Measurements from ENCODE around the gene LDHAL6B. TPM values are rescaled to one million over a fixed set of nuclear protein-coding genes. Genes with fewer than 3 reads are reported as not detected.
"Not testable (repeated sequence)": the region's sequence is repeated elsewhere in the genome, so short reads cannot be mapped to it uniquely, and the experiment has no call there.

The LDHAL6B gene
- polyA plus RNA-seq: under 1 TPM in 1 of 3 donors, not detected in 2; 0.03 TPM

DNA sequence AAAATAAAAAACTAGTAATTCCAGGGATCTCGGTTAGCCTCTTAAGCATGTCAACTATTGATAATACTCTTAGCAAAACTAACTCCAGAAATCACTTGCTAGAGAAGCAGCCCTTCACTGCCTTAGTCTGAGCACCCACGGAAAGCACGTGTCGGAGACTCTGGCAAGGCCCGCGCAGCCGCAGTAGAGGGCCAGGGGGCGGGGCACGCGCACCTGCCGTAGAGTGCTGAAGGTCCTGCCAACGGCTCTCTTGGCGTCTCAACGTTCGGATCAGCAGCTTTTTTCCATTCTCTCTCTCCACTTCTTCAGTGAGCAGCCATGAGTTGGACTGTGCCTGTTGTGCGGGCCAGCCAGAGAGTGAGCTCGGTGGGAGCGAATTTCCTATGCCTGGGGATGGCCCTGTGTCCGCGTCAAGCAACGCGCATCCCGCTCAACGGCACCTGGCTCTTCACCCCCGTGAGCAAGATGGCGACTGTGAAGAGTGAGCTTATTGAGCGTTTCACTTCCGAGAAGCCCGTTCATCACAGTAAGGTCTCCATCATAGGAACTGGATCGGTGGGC lies at the start of gene LDHAL6B:
Gene LDHAL6B (plus strand): TSS at position 221 of the 561 bp plus-strand sequence. CDS start 98 bp downstream, at position 319.
- 93 to 95% (median 95%) methylated on average over 30 of the region's 30 CpGs for WGBS, 3 donors
- H3K27ac ChIP-seq (ENCODE audit: low read depth, low read length): no peak within 1 kb of the TSS

DNA sequence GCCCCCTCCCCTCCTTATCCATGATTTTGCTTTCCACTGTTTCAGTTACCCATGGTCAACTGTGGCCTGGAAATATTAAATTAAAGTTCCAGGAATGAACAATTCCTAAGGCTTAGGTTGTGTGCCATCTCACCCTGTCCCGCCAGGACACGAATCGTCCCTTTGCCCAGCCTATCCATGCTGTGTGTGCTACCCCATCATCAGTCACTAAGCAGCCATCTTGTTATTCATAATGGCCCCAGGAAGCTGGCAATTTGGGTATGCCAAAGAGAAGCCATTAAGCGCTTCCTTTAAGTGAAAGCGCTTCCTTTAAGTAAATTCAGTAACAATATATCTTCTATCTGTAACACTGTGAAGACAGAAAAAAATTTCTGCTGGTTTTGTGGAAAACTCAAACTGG lies 49.2 kb upstream of the LDHAL6B start:
- 96 to 99% (median 97%) methylated on average over 5 of the region's 5 CpGs for WGBS, 3 donors

DNA sequence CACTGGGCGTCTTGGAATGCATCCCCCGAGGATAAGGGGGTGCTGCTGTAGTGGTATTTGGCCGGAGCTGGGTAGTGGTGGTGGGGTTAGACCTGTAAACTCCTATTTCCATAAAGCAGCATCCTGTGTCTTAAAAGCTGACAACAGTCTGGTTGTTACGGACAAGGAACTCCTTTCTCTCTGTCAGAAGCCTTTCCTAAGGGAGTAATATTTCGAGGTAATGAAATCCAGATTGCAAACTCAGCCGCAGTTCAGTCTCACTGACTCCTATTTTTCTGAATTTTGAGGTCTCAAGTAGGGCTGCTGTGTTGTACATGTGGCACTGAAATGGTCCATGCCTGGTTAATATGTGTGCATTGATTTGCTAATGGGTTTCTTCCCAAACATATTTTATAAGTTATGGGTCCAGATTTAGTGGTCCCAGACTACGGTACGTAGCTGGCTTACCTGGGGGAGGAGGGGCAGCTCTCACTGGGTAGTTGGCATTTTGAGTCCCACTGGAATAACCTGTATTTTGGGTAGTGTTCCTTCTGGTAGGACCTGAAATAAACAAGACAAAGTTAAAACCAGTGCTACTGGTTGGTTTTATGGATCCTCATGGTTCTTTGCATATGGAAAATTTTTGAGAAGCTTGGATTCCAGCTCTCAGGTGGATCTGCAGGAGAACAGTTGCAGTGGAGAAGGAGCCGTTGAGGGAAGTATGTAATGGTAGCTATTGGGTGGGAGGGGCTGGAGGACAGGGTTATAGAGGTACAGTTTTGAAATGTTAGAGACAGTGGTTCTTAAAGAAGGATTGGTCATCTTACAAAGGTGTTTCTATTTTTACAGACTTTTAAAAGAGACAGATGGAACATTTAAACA lies 48.6 kb upstream of the LDHAL6B start:
- H3K27ac ChIP-seq (ENCODE audit: low read depth, low read length): no peak overlapping the region
- WGBS, 3 donors: 75 to 90% (median 86%) methylated on average over 9 of the region's 9 CpGs

More for the DNA sequence above, 49.2 kb upstream of the LDHAL6B start:
- no peak overlapping the region for H3K27ac ChIP-seq (ENCODE audit: low read depth, low read length)

DNA sequence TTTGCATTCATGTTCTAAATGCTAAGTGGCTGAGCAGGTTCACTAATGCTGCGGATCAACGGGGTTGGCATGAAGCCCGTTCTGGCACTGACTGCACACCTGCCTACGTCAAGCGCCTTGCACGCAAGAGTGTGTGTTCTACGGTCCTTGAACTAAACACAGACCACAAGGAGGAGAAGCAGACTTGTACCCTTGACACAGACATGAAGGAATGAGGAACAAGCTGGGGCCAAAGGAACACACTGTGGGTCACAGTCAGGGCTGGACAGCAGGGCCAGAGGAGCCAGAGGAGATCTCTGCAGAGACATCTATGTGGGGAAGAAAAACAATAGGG lies 48.0 kb upstream of the LDHAL6B start:
- H3K27ac ChIP-seq (ENCODE audit: low read depth, low read length): no peak overlapping the region
- WGBS, 3 donors: 77 to 80% (median 79%) methylated on average over 7 of the region's 7 CpGs

DNA sequence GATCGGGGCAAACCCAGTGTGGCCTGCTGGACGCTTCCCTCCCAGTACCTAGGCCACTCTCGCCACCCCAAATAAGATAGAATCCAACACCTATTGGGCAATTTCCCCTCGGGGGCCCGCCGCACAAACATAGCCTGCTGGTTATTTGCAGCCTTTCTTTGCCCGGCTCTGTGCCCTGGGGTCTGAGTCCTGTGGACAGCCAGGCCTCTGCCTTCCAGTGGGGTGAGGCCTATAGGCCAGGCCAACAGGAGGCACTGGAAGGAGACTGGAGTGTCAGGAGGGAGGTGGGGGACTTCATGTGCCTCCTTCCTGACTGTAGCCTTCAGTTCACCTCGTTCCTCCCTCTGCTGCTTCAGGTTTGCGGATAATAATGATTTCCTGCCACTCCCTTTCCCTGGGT lies 47.4 kb upstream of the LDHAL6B start:
- WGBS, 3 donors: 60 to 86% (median 67%) methylated on average over 9 of the region's 9 CpGs
- H3K27ac ChIP-seq (ENCODE audit: low read depth, low read length): no peak overlapping the region

DNA sequence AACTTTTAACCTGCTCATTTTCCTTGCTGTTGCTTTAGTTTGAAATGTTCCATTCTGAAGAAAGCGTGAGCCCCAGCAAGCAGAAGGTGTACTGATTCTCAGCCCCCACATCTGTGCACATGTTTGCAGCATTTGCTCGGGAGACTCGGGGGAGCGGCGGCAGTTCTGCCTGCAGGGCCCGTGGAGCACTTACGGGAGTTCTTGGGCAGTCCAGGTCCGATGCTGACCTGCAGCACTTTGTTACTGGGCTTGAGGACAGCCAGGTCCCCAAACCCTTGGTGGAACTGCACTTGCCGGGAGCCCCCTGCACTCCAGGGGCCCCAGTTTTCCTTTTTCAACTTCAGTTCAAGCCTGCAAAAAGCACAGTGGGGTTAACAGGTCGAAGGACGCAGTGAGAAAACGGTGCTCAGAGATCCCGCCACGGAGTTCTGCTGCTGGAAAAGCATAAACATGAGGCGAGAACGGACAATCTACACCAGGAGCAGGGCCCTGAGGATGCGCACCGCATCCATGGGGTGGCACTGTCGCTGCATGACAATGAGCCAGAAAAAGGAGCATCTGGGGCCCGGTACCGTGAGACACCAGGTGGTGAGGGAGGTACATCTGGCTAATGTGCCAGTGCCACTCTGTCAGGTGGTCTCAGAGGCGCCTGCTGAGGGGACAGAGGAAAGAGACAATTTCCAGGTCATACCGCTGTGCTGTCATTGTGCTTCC lies 45.6 kb upstream of the LDHAL6B start:
- H3K27ac ChIP-seq (ENCODE audit: low read depth, low read length): no peak overlapping the region
- WGBS, 3 donors: 87 to 90% (median 87%) methylated on average over 23 of the region's 23 CpGs

DNA sequence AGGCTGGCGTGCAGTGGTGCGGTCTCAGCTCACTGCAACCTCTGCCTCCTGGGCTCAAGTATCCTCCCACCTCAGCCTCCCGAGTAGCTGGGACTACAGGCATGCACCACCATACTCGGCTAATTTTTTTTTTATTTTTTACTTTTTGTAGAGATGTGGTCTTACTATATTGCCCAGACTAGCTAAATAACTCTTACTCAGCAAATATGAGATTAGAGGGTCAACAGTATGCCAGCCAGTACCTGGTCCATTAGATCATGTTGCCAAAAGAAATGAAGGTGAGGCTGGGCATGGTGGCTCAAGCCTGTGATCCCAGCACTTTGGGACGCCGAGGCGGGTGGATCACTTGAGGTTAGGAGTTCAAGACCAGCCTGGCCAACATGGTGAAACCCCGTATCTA lies 44.6 kb upstream of the LDHAL6B start:
- not testable (repeated sequence) for H3K27ac ChIP-seq (ENCODE audit: low read depth, low read length)
- WGBS, 3 donors: 95 to 96% (median 96%) methylated on average over 8 of the region's 8 CpGs

DNA sequence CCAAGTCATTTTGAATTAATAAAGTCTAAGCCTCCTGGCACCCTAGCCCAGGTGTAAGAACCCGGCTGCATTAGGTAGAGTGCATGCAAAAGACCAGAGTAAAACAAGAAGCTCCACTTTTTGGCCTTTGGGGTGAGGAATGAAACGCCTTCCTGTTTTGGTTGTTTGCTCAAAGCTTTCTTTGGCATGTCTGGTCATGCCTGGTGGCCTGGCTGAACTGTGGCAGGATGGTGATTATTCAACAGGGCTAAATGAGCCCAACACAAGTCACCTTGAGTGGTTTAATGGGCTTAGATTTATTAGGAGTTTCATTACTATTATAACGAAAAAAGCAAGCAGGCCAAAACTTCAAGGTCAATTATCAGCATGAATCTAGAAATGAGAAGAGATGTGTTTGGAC lies 40.9 kb upstream of the LDHAL6B start:
- H3K27ac ChIP-seq (ENCODE audit: low read depth, low read length): no peak overlapping the region

DNA sequence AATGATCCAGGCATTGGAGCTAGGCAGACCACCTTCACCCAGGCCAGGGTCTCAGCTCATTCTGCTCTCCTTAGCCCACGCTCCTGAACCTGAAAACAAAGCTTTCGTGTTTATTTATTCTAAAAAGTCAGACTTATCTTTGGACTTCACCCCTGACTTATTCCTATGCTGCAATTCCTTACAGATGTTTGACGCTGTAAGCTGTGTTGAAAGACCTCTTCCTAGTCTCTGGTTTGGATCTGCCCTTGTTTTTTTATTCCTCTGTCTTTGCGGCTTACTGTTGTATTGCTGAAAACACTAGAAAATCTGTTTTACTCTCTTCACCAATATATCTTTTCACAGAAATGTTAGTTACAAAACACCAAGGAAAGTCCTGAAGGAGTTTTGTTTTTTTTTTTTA lies 40.5 kb upstream of the LDHAL6B start:
- no peak overlapping the region for H3K27ac ChIP-seq (ENCODE audit: low read depth, low read length)
- WGBS, 3 donors: 50 to 60% (median 56%) methylated on average over 4 of the region's 4 CpGs

More for the DNA sequence above, 40.9 kb upstream of the LDHAL6B start:
- 72 to 86% (median 85%) methylated on average over 3 of the region's 3 CpGs for WGBS, 3 donors

DNA sequence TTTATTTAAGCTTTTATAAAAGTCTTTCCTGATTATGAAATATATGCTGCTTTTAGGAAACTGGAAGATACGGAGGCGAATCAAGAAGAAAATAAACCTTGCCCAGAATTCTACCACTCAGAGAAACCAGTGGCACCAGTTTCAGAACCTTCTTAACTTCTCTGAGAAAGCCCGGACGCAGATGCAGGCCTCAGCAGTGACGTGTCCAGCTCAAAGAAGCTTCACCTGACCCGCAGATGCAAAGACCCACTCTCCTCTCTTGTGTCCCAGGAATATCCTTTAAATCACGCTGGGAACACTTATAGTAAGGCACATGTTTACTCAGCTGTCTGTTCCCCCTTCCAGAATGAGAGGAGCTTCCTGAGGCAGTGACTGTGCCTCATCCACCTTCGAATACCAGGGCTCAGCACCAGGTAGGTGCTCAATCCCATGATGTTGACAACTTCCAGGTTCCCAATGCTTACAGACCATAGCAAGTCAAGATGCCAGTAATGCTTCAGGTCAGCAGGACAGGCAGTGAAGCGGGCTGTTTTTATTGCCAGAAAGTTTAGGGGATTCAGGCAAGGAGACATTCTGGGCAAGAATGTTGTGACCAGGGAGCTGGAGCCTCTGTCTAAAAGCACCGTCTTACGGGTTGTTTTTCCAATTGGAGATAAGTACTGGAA lies 39.9 kb upstream of the LDHAL6B start:
- WGBS, 3 donors: 76 to 83% (median 81%) methylated on average over 11 of the region's 11 CpGs
- no peak overlapping the region for H3K27ac ChIP-seq (ENCODE audit: low read depth, low read length)

DNA sequence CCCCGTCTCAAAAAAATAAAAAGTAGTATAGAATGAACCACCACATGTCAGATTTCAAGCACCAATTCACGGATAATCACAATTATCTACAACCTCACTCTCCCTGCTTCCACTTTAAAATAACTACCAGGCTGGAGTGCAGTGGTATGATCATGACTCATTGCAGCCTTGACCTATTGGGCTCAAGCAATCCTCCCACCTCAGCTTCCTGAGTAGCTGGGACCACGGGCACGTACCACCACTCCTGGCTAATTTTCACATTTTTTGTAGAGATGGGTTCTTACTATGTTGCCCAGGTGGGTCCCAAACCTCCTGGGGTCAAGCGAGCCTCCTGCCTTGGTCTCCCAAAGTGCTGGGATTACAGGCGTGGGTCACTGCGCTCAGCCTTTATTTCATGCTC lies 38.1 kb upstream of the LDHAL6B start:
- no peak overlapping the region for H3K27ac ChIP-seq (ENCODE audit: low read depth, low read length)
- WGBS, 3 donors: 79 to 98% (median 79%) methylated on average over 7 of the region's 7 CpGs

DNA sequence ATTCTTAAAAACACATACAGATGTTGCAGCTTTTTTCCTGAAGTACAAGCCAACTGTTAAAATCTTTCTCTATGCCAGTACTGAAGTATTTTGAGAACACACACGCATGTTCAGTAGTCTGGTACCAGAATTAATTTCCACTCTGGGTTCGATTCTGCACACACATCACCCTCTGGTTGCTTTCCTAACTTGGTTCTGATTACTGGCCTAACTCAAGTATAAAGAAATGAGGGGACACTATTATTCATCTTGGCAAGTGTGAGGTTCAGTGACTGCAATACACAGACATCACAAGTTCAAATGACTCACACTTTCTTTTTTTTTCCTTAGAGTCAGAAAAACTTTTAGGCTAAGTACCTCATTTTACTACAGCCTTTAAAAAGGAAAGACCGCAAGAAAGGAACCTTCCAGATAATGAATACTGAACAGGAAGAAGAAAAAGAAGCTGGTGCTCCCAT lies 37.4 kb upstream of the LDHAL6B start:
- 68 to 90% (median 74%) methylated on average over 3 of the region's 3 CpGs for WGBS, 3 donors
- no peak overlapping the region for H3K27ac ChIP-seq (ENCODE audit: low read depth, low read length)

DNA sequence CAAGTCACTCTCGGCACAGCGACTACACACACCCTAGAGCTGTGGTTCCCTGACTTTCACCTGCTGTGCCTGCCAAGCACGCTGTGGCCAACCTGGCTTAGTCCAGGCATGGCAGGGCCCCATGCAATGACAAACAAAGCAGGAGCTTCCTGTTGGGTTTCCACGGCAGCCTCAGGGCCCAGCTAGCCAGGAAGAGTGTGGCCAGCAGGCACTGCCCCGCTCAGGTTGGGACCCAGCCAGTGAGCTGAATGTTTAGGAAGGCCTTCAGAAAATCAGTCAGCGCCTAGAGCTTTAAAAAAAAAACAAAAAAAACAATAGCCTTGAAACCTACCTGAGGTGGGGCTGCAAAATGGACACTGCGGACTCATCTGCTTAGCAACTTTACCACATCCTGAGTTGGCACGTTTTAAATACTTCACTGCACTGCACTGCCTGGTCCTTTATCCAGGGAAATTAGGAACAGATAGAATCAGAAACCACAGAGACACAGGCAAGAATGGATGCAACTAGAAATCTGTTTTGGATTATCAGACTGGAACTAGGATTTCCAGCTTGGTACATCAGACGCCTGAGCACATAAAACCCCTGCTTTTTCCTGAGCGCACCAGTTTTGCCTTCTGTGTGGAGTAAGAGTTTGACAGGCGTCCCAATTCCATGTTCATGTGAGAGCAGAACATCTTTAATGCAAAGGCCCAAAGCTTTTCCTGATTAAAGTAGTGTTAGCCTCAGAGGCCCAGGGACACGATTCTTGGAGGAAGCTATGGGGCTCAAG lies 36.2 kb upstream of the LDHAL6B start:
- no peak overlapping the region for H3K27ac ChIP-seq (ENCODE audit: low read depth, low read length)
- 60 to 67% (median 62%) methylated on average over 12 of the region's 12 CpGs for WGBS, 3 donors

DNA sequence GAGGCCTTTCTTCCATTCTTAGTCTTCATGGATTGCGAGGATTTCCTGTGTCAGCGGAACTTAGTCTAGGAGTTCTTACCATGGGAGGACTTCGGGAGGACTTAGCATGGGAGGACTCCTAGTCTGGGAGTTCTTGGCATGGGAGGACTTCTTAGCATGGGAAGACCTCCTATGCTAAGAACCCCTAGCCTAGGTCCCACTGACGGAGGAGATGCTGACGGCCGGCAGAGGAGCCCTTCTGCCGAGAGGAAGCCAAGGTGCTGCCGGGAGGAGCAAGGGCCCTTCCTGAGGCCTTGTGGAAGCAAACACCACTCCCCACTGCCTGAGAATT lies 35.6 kb upstream of the LDHAL6B start:
- 91 to 98% (median 95%) methylated on average over 8 of the region's 8 CpGs for WGBS, 3 donors
- H3K27ac ChIP-seq (ENCODE audit: low read depth, low read length): no peak overlapping the region

DNA sequence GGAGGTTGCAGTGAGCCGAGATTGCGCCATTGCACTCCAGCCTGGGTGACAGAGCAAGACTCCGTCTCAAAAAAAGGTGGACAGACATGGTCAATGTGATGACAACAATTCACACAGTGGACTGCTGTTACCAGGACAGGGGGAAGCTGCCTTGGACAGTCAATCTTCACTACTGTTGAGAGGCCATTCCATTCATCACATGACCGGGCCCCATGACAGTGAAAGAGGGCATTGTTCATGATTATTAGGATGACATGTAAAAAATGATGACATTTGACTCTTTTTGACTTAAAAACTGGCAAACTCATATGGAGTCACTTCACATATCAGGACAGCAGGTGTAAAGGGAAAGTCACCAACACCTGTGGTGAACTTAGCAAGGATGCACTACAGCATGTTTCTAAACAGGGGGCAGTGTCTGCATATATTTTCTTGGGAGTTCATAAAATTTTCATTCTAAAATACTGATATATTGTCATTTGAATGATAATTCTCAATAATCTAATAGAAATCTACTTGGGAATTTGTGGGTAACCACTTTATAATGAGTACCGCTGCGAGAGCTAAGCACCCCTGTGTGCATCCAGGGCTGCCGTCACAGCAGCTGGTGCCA lies 34.2 kb upstream of the LDHAL6B start:
- WGBS, 3 donors: 97 to 99% (median 98%) methylated on average over 7 of the region's 7 CpGs
- H3K27ac ChIP-seq (ENCODE audit: low read depth, low read length): no peak overlapping the region

DNA sequence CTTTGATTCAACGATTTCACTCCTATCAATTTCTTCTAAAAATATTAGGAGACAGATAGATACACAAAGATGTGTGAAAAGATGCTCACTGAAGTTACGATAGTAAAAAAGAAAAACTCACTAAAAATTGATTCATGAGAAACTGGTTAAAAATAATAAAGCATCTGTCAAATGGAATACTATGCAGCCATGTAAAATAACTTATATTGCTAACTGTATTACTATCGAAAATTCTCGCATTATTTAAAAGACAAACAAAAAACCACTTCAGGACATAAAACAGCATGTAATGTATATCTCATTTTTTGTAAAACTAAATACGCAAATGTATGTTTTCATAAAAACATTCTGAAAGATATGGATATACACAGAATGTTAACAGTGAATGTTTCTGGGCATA lies 33.4 kb upstream of the LDHAL6B start:
- WGBS, 3 donors: 97 to 100% (median 97%) methylated on average over 5 of the region's 5 CpGs
- no peak overlapping the region for H3K27ac ChIP-seq (ENCODE audit: low read depth, low read length)

DNA sequence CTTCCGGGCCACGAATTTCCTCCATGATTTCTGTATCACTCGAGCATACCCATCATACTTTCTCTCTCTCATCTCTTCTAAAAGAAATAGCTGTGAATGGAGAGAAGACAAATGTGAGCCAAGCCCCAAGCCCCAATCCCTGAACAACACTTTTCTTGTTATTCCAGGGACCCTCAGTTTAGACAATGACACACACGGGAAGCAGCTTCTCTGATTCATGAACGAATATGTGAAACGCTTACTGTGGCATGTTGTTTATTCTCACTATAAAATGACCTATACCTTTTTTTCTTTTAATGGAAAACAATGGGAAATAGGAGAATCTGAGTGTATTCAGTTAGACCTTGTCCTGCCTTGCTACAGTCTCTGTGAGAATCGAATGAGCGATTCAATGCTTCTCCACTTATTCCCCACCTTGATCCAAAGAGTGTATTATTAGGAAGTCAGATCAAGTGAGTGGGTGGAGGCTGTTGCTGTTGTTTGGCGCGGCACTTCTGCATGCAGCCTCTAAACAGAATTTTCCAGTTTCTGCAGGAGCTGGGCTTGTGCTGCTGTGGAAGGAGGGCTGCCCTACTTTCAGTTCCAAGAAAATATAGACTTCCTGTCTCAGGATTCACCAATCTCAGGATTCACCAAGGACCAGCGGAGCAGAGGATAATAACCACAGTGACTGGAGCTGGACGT lies 32.4 kb upstream of the LDHAL6B start:
- H3K27ac ChIP-seq (ENCODE audit: low read depth, low read length): no peak overlapping the region
- 91 to 92% (median 91%) methylated on average over 12 of the region's 12 CpGs for WGBS, 3 donors
